NCI-H146 (cell line): ENCODE measurements around the gene RGL2.
"Not testable (repeated sequence)": the region's sequence is repeated elsewhere in the genome, so short reads cannot be mapped to it uniquely, and the experiment has no call there.

Experiments
- DNase-seq: peaks from one replicate; lab custom pipeline; 2025; lab: John Stamatoyannopoulos, UW

The RGL2 gene

GRCh38 chr6:33294086-33294823 lies 4.5 kb downstream of the RGL2 start:
- no peak for DNase-seq

- DNase-seq = no peak
Observed at GRCh38 chr6:33292996-33293682, 5.6 kb downstream of the RGL2 start.

GRCh38 chr6:33290459-33290858 lies 8.3 kb downstream of the RGL2 start:
- DNase-seq = no peak

- no peak for DNase-seq
Observed at GRCh38 chr6:33289784-33290315, 8.9 kb downstream of the RGL2 start.

GRCh38 chr6:33288921-33289783 lies 9.6 kb downstream of the RGL2 start, which contains the start of the genes PFDN6 and WDR46:
Gene PFDN6, plus strand, starts transcription at chr6:33289601. Its CDS starts 256 bp downstream, at chr6:33289857.
Gene WDR46, minus strand, starts transcription at chr6:33289239. Its CDS starts 69 bp downstream, at chr6:33289170.
- DNase-seq = peak; percentile 83

- DNase-seq = no peak
Observed at GRCh38 chr6:33288141-33288920, 10.4 kb downstream of the RGL2 start.

- DNase-seq = no peak
Observed at GRCh38 chr6:33286946-33287914, 11.5 kb downstream of the RGL2 start.

- DNase-seq = not testable (repeated sequence)
Observed at GRCh38 chr6:33285214-33285613, 13.5 kb downstream of the RGL2 start.

GRCh38 chr6:33280539-33280938 lies 18.2 kb downstream of the RGL2 start:
- DNase-seq = no peak

- DNase-seq = peak; percentile 40
Observed at GRCh38 chr6:33279971-33280511, 18.7 kb downstream of the RGL2 start.

- no peak for DNase-seq
Observed at GRCh38 chr6:33279257-33279695, 19.5 kb downstream of the RGL2 start.

- DNase-seq = no peak
Observed at GRCh38 chr6:33278810-33279209, 19.9 kb downstream of the RGL2 start.

GRCh38 chr6:33278392-33278741 lies 20.4 kb downstream of the RGL2 start:
- no peak for DNase-seq

- DNase-seq = no peak
Observed at GRCh38 chr6:33277663-33278391, 20.9 kb downstream of the RGL2 start.

GRCh38 chr6:33276864-33277662 lies 21.7 kb downstream of the RGL2 start, which contains the start of gene B3GALT4:
Gene B3GALT4, plus strand, starts transcription at chr6:33277123. Its CDS starts 297 bp downstream, at chr6:33277420.
- DNase-seq = peak; percentile 88

GRCh38 chr6:33276581-33276863 lies 22.2 kb downstream of the RGL2 start:
- no peak for DNase-seq

- DNase-seq = not testable (repeated sequence)
Observed at GRCh38 chr6:33275795-33276580, 22.8 kb downstream of the RGL2 start.
